Ovary (tissue), 3 donors: ENCODE data around the gene MCCC1.

Source experiments
- CTCF ChIP-seq, 3 donors: fragments of 450-650 bp in 2 of 3; fragments of 200-600 bp in 1 of 3; IDR thresholded peaks; one replicate each; pipeline versions ENCODE4 v1.5.1 to v1.8.0; 2016 to 2022; ENCODE audit warnings: antibody characterized with exemption in 3 of 3, mild to moderate bottlenecking in 1 of 3
- POLR2A ChIP-seq: fragments of 450-650 bp; IDR thresholded peaks from one replicate; pipeline ENCODE4 v1.6.1; 2017; ENCODE audit warnings: antibody characterized with exemption, mild to moderate bottlenecking, moderate library complexity
- donor health status: DM: no; HTN: no; CAD: no.

DNA sequence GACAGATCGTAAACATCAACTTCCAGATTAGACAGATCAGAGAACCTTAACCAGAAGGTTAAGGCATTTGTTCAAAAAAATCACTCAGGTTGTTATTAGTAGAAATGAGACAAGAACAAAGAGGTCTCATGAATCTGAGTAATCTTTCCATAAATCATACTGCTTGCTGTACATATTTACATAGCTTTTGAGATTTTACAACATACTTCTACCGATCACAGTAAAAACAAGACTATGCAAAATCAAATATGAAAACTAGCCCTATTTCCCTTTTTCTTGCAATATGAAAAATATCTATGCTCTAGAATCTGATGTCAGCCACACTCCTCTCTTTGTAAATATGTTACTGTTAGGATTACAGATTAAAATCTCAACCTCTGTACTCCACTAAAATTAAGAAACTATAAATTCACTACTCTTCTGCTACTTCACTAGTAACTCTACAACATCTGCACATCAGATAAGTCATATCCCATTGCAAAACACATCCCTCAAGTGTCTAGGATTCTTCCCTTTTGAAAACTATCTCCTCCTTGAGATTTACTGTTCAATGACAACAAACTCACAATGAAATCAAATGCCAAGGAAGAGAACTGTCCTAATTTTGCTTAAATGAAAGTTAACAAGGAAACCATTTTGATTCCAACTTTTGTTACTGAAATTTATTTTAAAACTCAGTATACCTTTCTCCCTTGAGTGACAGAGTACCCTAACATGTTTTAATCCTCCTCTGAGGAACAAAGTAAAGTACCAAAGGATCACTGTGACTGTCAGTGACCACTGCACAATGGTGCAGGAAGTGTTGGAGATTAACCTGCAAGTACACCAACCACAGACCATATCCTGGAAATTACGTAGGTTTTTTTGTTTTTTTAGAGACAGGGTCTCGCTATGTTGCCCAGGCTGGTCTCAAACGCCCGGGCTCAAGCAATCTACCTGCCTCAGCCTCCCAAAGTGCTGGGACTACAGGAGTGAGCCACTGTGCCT, 131.8 kb downstream of the MCCC1 start:
- no peak for TF ChIP-seq POLR2A
- no peak for TF ChIP-seq CTCF (IDR thresholded peaks at IDR 0.05)
